ENCODE data around the gene ADARB2. TPM values are rescaled to one million over a fixed set of nuclear protein-coding genes. Genes with fewer than 3 reads are reported as not detected.
"Not testable (repeated sequence)": the region's sequence is repeated elsewhere in the genome, so short reads cannot be mapped to it uniquely, and the experiment has no call there.

The ADARB2 gene
- total and polyA plus RNA-seq, 2 experiments from 2014 or later: 2.0 to 5.0 TPM

DNA sequence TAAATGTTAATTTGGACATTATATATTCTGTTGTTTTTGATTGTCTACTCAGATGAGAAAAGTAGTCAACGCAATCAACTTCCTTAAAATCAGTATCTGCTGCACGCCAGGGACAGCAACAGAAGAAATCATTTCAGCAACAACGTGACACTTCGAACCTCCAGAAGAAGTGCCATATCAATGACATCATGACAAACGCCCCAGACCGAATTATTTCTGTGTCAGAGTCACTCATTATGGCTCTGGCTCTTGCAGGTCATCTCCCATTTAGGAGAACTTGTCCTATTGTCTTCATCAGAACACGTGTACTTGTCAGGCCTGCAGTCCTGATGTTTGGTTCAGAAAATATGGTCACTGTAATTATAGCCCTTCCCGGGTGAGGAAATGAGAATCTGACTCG, 276.3 kb downstream of the ADARB2 start:
- Histone ChIP-seq H3K4me1 (ENCODE audit: insufficient read depth) (no peaks in the 10 kb centered on the region; the same call in 1 of the 2 replicates), H3K9me2 (ENCODE audit: insufficient read depth) (no peaks in the 10 kb centered on the region), H4K20me1 (replicated peaks; ENCODE audit: insufficient read depth) (no peaks in the 10 kb centered on the region), H3K36me3 (ENCODE audit: insufficient read depth) (no peaks in the 10 kb centered on the region), H3K4me2 (no peak overlapping the region), H3K79me2 (replicated peaks; ENCODE audit: insufficient read depth) (no peaks in the 10 kb centered on the region), H3F3A (replicated peaks; ENCODE audit: low read depth) (no peaks in the 10 kb centered on the region), H3K27me3 (ENCODE audit: insufficient read depth) (no peaks in the 10 kb centered on the region), H2AFZ (no peak overlapping the region), H3K27ac (ENCODE audit: low read depth) (no peak overlapping the region), H3K4me3 (no peak overlapping the region)
- peaks cover 2% of the 10 kb centered on the region for H3K27me3 Mint-ChIP-seq (ENCODE audit: insufficient read depth, low read depth, poor library complexity)
- DNase-seq (ENCODE audit: low spot score) (no peak), ATAC-seq (no peak)
- H3K27ac Mint-ChIP-seq: no peak overlapping the region
- no peaks in the 10 kb centered on the region; the same call in 2 of the 3 replicates for H3K36me3 Mint-ChIP-seq (ENCODE audit: low read depth)
- no peaks in the 10 kb centered on the region for H3K9me3 Mint-ChIP-seq
- TF ChIP-seq, protein P1, sequence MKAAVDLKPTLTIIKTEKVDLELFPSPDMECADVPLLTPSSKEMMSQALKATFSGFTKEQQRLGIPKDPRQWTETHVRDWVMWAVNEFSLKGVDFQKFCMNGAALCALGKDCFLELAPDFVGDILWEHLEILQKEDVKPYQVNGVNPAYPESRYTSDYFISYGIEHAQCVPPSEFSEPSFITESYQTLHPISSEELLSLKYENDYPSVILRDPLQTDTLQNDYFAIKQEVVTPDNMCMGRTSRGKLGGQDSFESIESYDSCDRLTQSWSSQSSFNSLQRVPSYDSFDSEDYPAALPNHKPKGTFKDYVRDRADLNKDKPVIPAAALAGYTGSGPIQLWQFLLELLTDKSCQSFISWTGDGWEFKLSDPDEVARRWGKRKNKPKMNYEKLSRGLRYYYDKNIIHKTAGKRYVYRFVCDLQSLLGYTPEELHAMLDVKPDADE (IDR thresholded peaks at IDR 0.05): no peak
- TF ChIP-seq EZH2phosphoT487 (IDR thresholded peaks at IDR 0.05; ENCODE audit: unreplicated experiment): no peak
- no peak for TF ChIP-seq STAT1 (IDR thresholded peaks at IDR 0.05; ENCODE audit: unreplicated experiment)
- peaks cover 9% of the 10 kb centered on the region for H3K4me1 Mint-ChIP-seq
- H3K4me3 Mint-ChIP-seq: no peak overlapping the region

DNA sequence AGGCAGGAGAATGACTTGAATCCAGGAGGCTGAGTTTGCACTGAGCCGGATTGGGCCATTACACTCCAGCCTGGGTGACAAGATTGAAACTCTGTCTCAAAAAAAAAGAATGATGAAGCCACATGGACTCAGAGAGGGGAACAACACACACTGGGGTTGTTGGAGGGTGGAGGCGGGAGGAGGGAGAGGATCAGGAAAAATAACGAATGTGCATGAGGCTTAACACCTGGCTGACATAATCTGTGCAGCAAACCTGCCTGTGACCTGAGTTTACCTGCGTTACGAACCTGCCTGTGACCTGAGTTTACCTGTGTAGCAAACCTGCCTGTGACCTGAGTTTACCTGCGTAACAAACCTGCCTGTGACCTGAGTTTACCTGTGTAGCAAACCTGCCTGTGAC, 277.7 kb downstream of the ADARB2 start:
- H3K9me2 ChIP-seq (ENCODE audit: insufficient read depth); H3K27ac ChIP-seq (ENCODE audit: low read depth); H3K27ac Mint-ChIP-seq; H3K4me2 ChIP-seq; H3F3A ChIP-seq (replicated peaks; ENCODE audit: low read depth); H3K27me3 ChIP-seq (ENCODE audit: insufficient read depth); H2AFZ ChIP-seq; H3K9me3 Mint-ChIP-seq; ATAC-seq; H3K4me1 ChIP-seq (ENCODE audit: insufficient read depth); H3K79me2 ChIP-seq (replicated peaks; ENCODE audit: insufficient read depth); H3K36me3 ChIP-seq (ENCODE audit: insufficient read depth); H3K27me3 Mint-ChIP-seq (ENCODE audit: insufficient read depth, low read depth, poor library complexity); H3K4me3 ChIP-seq; H3K4me3 Mint-ChIP-seq; DNase-seq (ENCODE audit: low spot score); H4K20me1 ChIP-seq (replicated peaks; ENCODE audit: insufficient read depth); H3K4me1 Mint-ChIP-seq; H3K36me3 Mint-ChIP-seq (ENCODE audit: low read depth): not testable (repeated sequence)

- no peak overlapping the region for H2AFZ ChIP-seq
- H3K4me3 ChIP-seq: no peak overlapping the region
- DNase-seq (ENCODE audit: low spot score) (no peak), ATAC-seq (no peak)
- H3K27ac Mint-ChIP-seq: no peak overlapping the region
- peaks cover 4% of the 10 kb centered on the region; the same call in 1 of the 2 replicates for H3K9me2 ChIP-seq (ENCODE audit: insufficient read depth)
- no peaks in the 10 kb centered on the region for H3K4me1 Mint-ChIP-seq
- H3K36me3 Mint-ChIP-seq (ENCODE audit: low read depth): no peaks in the 10 kb centered on the region; the same call in 2 of the 3 replicates
- H3K4me1 ChIP-seq (ENCODE audit: insufficient read depth): no peaks in the 10 kb centered on the region
- H3K79me2 ChIP-seq (replicated peaks; ENCODE audit: insufficient read depth): no peaks in the 10 kb centered on the region
- H3K9me3 Mint-ChIP-seq: no peaks in the 10 kb centered on the region; the same call in 2 of the 3 replicates
- H3F3A ChIP-seq (replicated peaks; ENCODE audit: low read depth): no peaks in the 10 kb centered on the region
- H3K27ac ChIP-seq (ENCODE audit: low read depth): no peak overlapping the region
- H4K20me1 ChIP-seq (replicated peaks; ENCODE audit: insufficient read depth): no peaks in the 10 kb centered on the region
- no peaks in the 10 kb centered on the region for H3K27me3 ChIP-seq (ENCODE audit: insufficient read depth)
- H3K4me2 ChIP-seq: no peak overlapping the region
- no peaks in the 10 kb centered on the region for H3K36me3 ChIP-seq (ENCODE audit: insufficient read depth)
- peaks cover 2% of the 10 kb centered on the region for H3K27me3 Mint-ChIP-seq (ENCODE audit: insufficient read depth, low read depth, poor library complexity)
- TF ChIP-seq NANOG (IDR thresholded peaks at IDR 0.05; ENCODE audit: borderline replicate concordance) (no peak), STAT1 (IDR thresholded peaks at IDR 0.05; ENCODE audit: unreplicated experiment) (no peak)
- TF ChIP-seq, protein P1 (IDR thresholded peaks at IDR 0.05): no peak
- TF ChIP-seq, protein P2, sequence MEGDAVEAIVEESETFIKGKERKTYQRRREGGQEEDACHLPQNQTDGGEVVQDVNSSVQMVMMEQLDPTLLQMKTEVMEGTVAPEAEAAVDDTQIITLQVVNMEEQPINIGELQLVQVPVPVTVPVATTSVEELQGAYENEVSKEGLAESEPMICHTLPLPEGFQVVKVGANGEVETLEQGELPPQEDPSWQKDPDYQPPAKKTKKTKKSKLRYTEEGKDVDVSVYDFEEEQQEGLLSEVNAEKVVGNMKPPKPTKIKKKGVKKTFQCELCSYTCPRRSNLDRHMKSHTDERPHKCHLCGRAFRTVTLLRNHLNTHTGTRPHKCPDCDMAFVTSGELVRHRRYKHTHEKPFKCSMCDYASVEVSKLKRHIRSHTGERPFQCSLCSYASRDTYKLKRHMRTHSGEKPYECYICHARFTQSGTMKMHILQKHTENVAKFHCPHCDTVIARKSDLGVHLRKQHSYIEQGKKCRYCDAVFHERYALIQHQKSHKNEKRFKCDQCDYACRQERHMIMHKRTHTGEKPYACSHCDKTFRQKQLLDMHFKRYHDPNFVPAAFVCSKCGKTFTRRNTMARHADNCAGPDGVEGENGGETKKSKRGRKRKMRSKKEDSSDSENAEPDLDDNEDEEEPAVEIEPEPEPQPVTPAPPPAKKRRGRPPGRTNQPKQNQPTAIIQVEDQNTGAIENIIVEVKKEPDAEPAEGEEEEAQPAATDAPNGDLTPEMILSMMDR (conservative IDR thresholded peaks at IDR 0.05; ENCODE audit: low read depth in 2 of 2): no peak
- TF ChIP-seq, protein P3, sequence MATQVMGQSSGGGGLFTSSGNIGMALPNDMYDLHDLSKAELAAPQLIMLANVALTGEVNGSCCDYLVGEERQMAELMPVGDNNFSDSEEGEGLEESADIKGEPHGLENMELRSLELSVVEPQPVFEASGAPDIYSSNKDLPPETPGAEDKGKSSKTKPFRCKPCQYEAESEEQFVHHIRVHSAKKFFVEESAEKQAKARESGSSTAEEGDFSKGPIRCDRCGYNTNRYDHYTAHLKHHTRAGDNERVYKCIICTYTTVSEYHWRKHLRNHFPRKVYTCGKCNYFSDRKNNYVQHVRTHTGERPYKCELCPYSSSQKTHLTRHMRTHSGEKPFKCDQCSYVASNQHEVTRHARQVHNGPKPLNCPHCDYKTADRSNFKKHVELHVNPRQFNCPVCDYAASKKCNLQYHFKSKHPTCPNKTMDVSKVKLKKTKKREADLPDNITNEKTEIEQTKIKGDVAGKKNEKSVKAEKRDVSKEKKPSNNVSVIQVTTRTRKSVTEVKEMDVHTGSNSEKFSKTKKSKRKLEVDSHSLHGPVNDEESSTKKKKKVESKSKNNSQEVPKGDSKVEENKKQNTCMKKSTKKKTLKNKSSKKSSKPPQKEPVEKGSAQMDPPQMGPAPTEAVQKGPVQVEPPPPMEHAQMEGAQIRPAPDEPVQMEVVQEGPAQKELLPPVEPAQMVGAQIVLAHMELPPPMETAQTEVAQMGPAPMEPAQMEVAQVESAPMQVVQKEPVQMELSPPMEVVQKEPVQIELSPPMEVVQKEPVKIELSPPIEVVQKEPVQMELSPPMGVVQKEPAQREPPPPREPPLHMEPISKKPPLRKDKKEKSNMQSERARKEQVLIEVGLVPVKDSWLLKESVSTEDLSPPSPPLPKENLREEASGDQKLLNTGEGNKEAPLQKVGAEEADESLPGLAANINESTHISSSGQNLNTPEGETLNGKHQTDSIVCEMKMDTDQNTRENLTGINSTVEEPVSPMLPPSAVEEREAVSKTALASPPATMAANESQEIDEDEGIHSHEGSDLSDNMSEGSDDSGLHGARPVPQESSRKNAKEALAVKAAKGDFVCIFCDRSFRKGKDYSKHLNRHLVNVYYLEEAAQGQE (IDR thresholded peaks at IDR 0.05; ENCODE audit: unreplicated experiment): no peak
- H3K4me3 Mint-ChIP-seq: no peak overlapping the region
Measured at GRCh38 chr10:1454951-1455350, 282.4 kb downstream of the ADARB2 start.
